ENCODE measurements around the gene BRAF.

DNA sequence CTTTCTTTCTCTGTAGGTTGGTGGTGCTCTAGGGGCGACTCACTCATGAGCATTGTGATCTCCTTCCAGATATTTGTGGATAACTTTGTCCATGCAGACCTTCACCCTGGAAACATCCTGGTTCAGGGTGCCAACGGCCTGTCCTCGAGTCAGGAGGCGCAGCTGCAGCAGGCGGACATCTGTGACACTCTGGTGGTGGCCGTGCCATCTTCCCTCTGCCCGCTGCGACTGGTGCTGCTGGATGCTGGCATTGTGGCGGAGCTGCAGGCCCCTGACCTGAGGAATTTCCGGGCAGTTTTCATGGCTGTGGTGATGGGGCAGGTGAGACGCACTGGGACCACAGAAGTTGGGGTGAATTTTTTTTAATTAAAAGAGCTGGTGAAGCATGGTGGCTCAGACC is 237.8 kb downstream of the BRAF start:
- TF ChIP-seq POLR2A (IDR thresholded peaks at IDR 0.05) (no peak), CTCF (IDR thresholded peaks at IDR 0.05) (no peak)

All from suprapubic skin (tissue), 3 donors.